Stimulated activated CD4-positive, alpha-beta T cell treated with anti-CD3 and anti-CD28 coated beads, Interleukin-12 subunit alpha, Interleukin-12 subunit beta, amount 100 ng/mL, for 4 hours (primary cell): Measurements from ENCODE around the gene CPNE8.

Experiments used
- DNase-seq: peaks from one replicate; pipeline ENCODE4 v3.0.0-alpha.2; 2020

CPNE8 gene

GRCh38 chr12:38610808-38611350 lies 294.5 kb downstream of the CPNE8 start:
- DNase-seq, result no peak

GRCh38 chr12:38607295-38607694 lies 298.1 kb downstream of the CPNE8 start:
- no peak for DNase-seq
